SK-N-SH (cell line): ENCODE data around the gene LPO. TPM values are rescaled to one million over a fixed set of nuclear protein-coding genes. Genes with fewer than 3 reads are reported as not detected.

Experiments
- CTCF ChIA-PET: fragments of 300-600, 350-600 bp; formaldehyde crosslinking; extraction: SDS; loops from one replicate; lab custom pipeline; 2021; lab: Yijun Ruan, JAX
- POLR2A ChIA-PET: fragments of 350-600 bp; sonication (Branson Sonifier 250); formaldehyde crosslinking; extraction: SDS; loops from one replicate; lab custom pipeline; 2020; ENCODE audit warnings: antibody characterized with exemption, inconsistent platforms; lab: Yijun Ruan, JAX
- DNase-seq: peaks from one replicate; pipeline ENCODE4 v3.0.0; 2012
- H2AFZ ChIP-seq: fragments of 200-600 bp; sonication (generic); 2 replicates; pipeline ENCODE4 v1.8.1; 2016; ENCODE audit warnings: antibody characterized with exemption, mild to moderate bottlenecking, low read depth
- H3F3A ChIP-seq: fragments of 200-600 bp; sonication (generic); replicated peaks from 2 replicates; pipeline ENCODE3; 2016; ENCODE audit warnings: antibody characterized with exemption, mild to moderate bottlenecking; ENCODE audit not compliant: insufficient read depth
- H3K27ac ChIP-seq, 2 experiments: fragments of 200-500 bp in 1 of 2; fragments of 200-600 bp in 1 of 2; sonication (Bioruptor generic) in 1 of 2; sonication (generic), shearing (Covaris generic) in 1 of 2; 2 replicates each; pipeline versions ENCODE4 v1.5.1 to v1.6.1; 2014 to 2016; ENCODE audit warnings: low read depth in 2 of 2, inconsistent platforms in 1 of 2, low read length in 1 of 2, mild to moderate bottlenecking in 1 of 2, mixed read lengths in 1 of 2
- H3K27me3 ChIP-seq: fragments of 200-600 bp; sonication (generic), shearing (Covaris generic); 2 replicates; pipeline ENCODE4 v1.6.1; 2016; ENCODE audit warnings: mixed run types; ENCODE audit not compliant: insufficient read depth
- H3K36me3 ChIP-seq, 2 experiments: fragments of 200-500 bp in 1 of 2; fragments of 200-600 bp in 1 of 2; sonication (Bioruptor generic) in 1 of 2; sonication (generic) in 1 of 2; replicated peaks in 1 of 2; 2 replicates each; pipeline versions ENCODE3 to v1.5.1; 2014 to 2016; ENCODE audit warnings: low read length in 1 of 2, mild to moderate bottlenecking in 1 of 2; ENCODE audit not compliant: insufficient read depth in 2 of 2, control insufficient read depth in 1 of 2
- H3K4me1 ChIP-seq, 2 experiments: fragments of 200-500 bp in 1 of 2; fragments of 200-600 bp in 1 of 2; sonication (Bioruptor generic) in 1 of 2; sonication (generic), shearing (Covaris generic) in 1 of 2; 2 replicates each; pipeline versions ENCODE4 v1.5.1 to v1.6.1; 2014 to 2016; ENCODE audit warnings: low read depth in 1 of 2, low read length in 1 of 2, mixed run types in 1 of 2; ENCODE audit not compliant: insufficient read depth in 2 of 2, control insufficient read depth in 1 of 2
- H3K4me2 ChIP-seq: fragments of 200-600 bp; sonication (generic), shearing (Covaris generic); 2 replicates; pipeline ENCODE4 v1.6.1; 2017; ENCODE audit warnings: mixed run types
- H3K4me3 ChIP-seq, 2 experiments: fragments of 200-500 bp in 1 of 2; fragments of 200-600 bp in 1 of 2; sonication (Bioruptor generic) in 1 of 2; sonication (generic), shearing (Covaris generic) in 1 of 2; 2 replicates each; pipeline versions ENCODE4 v1.5.1 to v1.8.1; 2014 to 2016; ENCODE audit warnings: low read depth in 2 of 2, inconsistent platforms in 1 of 2, low read length in 1 of 2, mild to moderate bottlenecking in 1 of 2, mixed read lengths in 1 of 2, moderate library complexity in 1 of 2
- H3K79me2 ChIP-seq: fragments of 200-600 bp; sonication (generic); 2 replicates; pipeline ENCODE4 v1.8.1; 2017; ENCODE audit warnings: mild to moderate bottlenecking; ENCODE audit not compliant: insufficient read depth
- H3K9ac ChIP-seq: fragments of 200-600 bp; sonication (generic); 2 replicates; pipeline ENCODE4 v1.6.1; 2017; ENCODE audit warnings: mixed run types
- H3K9me2 ChIP-seq: fragments of 200-600 bp; sonication (generic); 2 replicates; pipeline ENCODE4 v1.6.1; 2017; ENCODE audit warnings: mixed run types
- H3K9me3 ChIP-seq: fragments of 200-600 bp; sonication (generic); 2 replicates; pipeline ENCODE4 v1.6.1; 2017; ENCODE audit warnings: mixed run types, mild to moderate bottlenecking, moderate library complexity
- H4K20me1 ChIP-seq: fragments of 200-600 bp; sonication (generic); 2 replicates; pipeline ENCODE4 v1.6.1; 2017; ENCODE audit warnings: mild to moderate bottlenecking, mixed run types; ENCODE audit not compliant: insufficient read depth
- CHD2 ChIP-seq: fragments of 150-350 bp; IDR thresholded peaks from 2 replicates; pipeline ENCODE4 v1.6.1; 2018; ENCODE audit warnings: low read length; ENCODE audit not compliant: partially characterized antibody
- ELF1 ChIP-seq: IDR thresholded peaks from 2 replicates; pipeline ENCODE4 v1.4.0; 2012
- EP300 ChIP-seq, 2 experiments: IDR thresholded peaks; 2 replicates each; pipeline versions ENCODE4 v1.4.0 to v1.6.1; 2012; ENCODE audit warnings: borderline replicate concordance in 1 of 2, low read depth in 1 of 2, low read length in 1 of 2
- EZH2phosphoT487 ChIP-seq: fragments of 200-600 bp; sonication (generic); IDR thresholded peaks from 2 replicates; pipeline ENCODE4 v1.6.1; 2017; ENCODE audit warnings: low read depth, mixed run types, mild to moderate bottlenecking, antibody characterized with exemption, moderate library complexity, borderline replicate concordance
- FOXJ3 ChIP-seq: sonication (generic); formaldehyde crosslinking; IDR thresholded peaks from 2 replicates; pipeline ENCODE4 v1.5.1; 2020; ENCODE audit warnings: mild to moderate bottlenecking, missing genetic modification reagents
- GABPA ChIP-seq: IDR thresholded peaks from 2 replicates; pipeline ENCODE4 v1.4.0; 2012; ENCODE audit warnings: low read depth, mild to moderate bottlenecking
- IRF3 ChIP-seq: fragments of 150-350 bp; IDR thresholded peaks from 2 replicates; pipeline ENCODE4 v1.6.1; 2016; ENCODE audit warnings: mild to moderate bottlenecking, low read depth, low read length
- JUND ChIP-seq: IDR thresholded peaks from 2 replicates; pipeline ENCODE4 v1.4.0; 2012
- NRF1 ChIP-seq: IDR thresholded peaks from 2 replicates; pipeline ENCODE4 v1.6.1; 2012; ENCODE audit warnings: low read depth, mild to moderate bottlenecking, low read length
- RFX5 ChIP-seq: IDR thresholded peaks from 2 replicates; pipeline ENCODE4 v1.6.1; 2012; ENCODE audit warnings: mild to moderate bottlenecking, improper control_type of control experiment, low read length
- RXRA ChIP-seq: IDR thresholded peaks from 2 replicates; pipeline ENCODE4 v1.4.0; 2012; ENCODE audit warnings: low read depth, mild to moderate bottlenecking, borderline replicate concordance
- SIN3A ChIP-seq: IDR thresholded peaks from 2 replicates; pipeline ENCODE4 v1.6.1; 2012; ENCODE audit warnings: low read depth, mild to moderate bottlenecking, low read length, moderate library complexity, borderline replicate concordance
- SMC3 ChIP-seq: IDR thresholded peaks from 2 replicates; pipeline ENCODE4 v1.6.1; 2012; ENCODE audit warnings: low read depth, low read length, improper control_type of control experiment
- TAF1 ChIP-seq: IDR thresholded peaks from 2 replicates; pipeline ENCODE4 v1.6.1; 2012; ENCODE audit warnings: low read depth, mild to moderate bottlenecking, low read length, moderate library complexity, borderline replicate concordance
- YY1 ChIP-seq: IDR thresholded peaks from 2 replicates; pipeline ENCODE4 v1.4.0; 2012; ENCODE audit warnings: low read depth, mild to moderate bottlenecking
- WGBS: methylation state at CpG from one replicate; pipeline ENCODE4 v1.1.6; 2017; ENCODE audit warnings: low lambda C conversion rate; 5-methylcytosine and 5-hydroxymethylcytosine counted together
- polyA plus RNA-seq, 3 experiments: library from polyadenylated mRNA; depleted of rRNA; stranded (reverse); fragments of >200 nt; gene quantifications; 2 replicates each; pipeline ENCODE4 v1.2.3, GENCODE V29; 2012
- TF ChIP-seq, protein P1 (sequence below): IDR thresholded peaks from 2 replicates; pipeline ENCODE4 v1.4.0; 2012; ENCODE audit warnings: low read depth

The LPO gene
- polyA plus RNA-seq, 1 of the 3 experiments (the other 2 are of a cell fraction) = not detected

GRCh38 chr17:58306131-58306951, 68.0 kb downstream of the LPO start:
- Histone ChIP-seq H3K9ac (no peak overlapping the region), H3K4me3 (no peak overlapping the region), H2AFZ (no peak overlapping the region), H3K27ac (no peak overlapping the region), H3K36me3 (no peaks in the 10 kb centered on the region), H3K9me2 (no peaks in the 10 kb centered on the region), H3K9me3 (no peaks in the 10 kb centered on the region), H3K4me2 (no peak overlapping the region), H4K20me1 (no peaks in the 10 kb centered on the region), H3K27me3 (peaks cover 6% of the 10 kb centered on the region; the same call in 1 of the 2 replicates), H3K79me2 (no peaks in the 10 kb centered on the region), H3F3A (no peaks in the 10 kb centered on the region), H3K4me1 (peaks cover 0 to 3% of the 10 kb centered on the region in 2 experiments; a peak in 1 of 4 replicates)
- ChIA-PET CTCF (interaction anchor here (1.2 to 3.4 kb wide), 6 partner anchors 8 to 44 kb away, joined by 3 to 21 read pairs (median 7); no protein-coding TSS in a partner anchor), POLR2A (interaction anchor here (1.9 kb wide), 1 partner anchor 46 kb away, joined by 4 read pairs; the partner anchor contains the start of gene SUPT4H1)
- 60% methylated on average over 16 of the region's 19 CpGs for WGBS
- DNase-seq = peak; percentile 28
- TF ChIP-seq ELF1 (no peak), IRF3 (no peak), SIN3A (no peak), TAF1 (no peak), CHD2 (no peak), EP300 (IDR thresholded peaks at IDR 0.05; ENCODE audit: borderline replicate concordance in 1 of 2, low read depth in 1 of 2, low read length in 1 of 2) (no peak), NRF1 (no peak), YY1 (no peak), SMC3 (no peak), EZH2phosphoT487 (no peak), FOXJ3 (CRISPR knock-in tag) (no peak), RFX5 (no peak), JUND (no peak), RXRA (no peak)
- TF ChIP-seq, protein P1, sequence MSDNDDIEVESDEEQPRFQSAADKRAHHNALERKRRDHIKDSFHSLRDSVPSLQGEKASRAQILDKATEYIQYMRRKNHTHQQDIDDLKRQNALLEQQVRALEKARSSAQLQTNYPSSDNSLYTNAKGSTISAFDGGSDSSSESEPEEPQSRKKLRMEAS = no peak

DNA sequence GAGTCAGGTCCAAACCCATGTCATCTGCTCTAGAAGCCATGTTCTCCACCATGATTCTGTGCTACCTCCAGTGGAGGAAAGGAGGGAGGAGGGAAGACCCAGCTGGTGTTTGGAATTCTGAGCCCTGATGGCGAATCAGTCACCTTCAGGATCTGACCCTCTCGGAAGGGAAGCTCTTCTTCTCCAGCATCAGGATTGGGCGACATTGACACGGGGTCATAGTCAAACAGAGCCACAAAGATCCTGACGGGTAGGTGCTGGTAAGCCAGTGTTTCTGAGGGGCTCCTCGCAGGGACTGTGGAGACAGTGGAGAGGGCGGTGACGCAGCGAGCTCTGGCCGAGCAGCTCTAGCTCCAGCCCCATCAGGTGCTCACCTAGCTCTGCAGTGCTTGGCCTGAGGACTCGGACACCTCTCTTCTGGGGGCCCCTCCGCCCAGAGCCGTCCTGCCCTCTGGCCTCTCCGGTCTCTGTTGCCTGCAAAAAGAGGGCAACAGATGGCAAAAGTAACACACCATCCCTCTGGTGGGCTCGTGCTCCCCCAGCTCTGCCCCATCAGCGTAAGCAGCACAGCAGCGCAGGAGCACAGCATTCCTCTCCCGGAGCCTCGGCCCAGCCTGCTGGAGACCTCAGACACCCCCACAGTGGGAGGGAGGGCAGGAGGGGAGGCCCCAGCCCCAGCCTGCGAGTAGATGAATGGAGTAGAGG, 69.2 kb downstream of the LPO start:
- no peaks in the 10 kb centered on the region for H4K20me1 ChIP-seq
- H3K4me3 ChIP-seq = no peak overlapping the region
- ChIA-PET CTCF (interaction anchor here (0.6 to 2.3 kb wide), 11 partner anchors 10 to 206 kb away, joined by 3 to 16 read pairs (median 3); partner anchors contain the start of gene MTMR4), POLR2A (no interaction called here)
- H3K9me2 ChIP-seq = no peaks in the 10 kb centered on the region
- H3K27ac ChIP-seq = no peak overlapping the region
- no peak overlapping the region for H2AFZ ChIP-seq
- H3K9me3 ChIP-seq = no peaks in the 10 kb centered on the region
- no peaks in the 10 kb centered on the region for H3F3A ChIP-seq
- H3K79me2 ChIP-seq = no peaks in the 10 kb centered on the region
- H3K27me3 ChIP-seq = no peaks in the 10 kb centered on the region
- DNase-seq = peak; percentile 26
- H3K36me3 ChIP-seq = no peaks in the 10 kb centered on the region
- H3K4me1 ChIP-seq = peaks cover 0 to 3% of the 10 kb centered on the region in 2 experiments; a peak in 1 of 4 replicates
- no peak overlapping the region for H3K4me2 ChIP-seq
- WGBS = 57% methylated on average over 13 of the region's 20 CpGs
- no peak overlapping the region for H3K9ac ChIP-seq
- no peak for TF ChIP-seq GABPA
